ENCODE results near the gene SEMA4G. TPM values are rescaled to one million over a fixed set of nuclear protein-coding genes. Genes with fewer than 3 reads are reported as not detected.

The SEMA4G gene
- total and polyA plus RNA-seq, 8 donors: 2.7 to 44.2 (median 33.9) TPM

DNA sequence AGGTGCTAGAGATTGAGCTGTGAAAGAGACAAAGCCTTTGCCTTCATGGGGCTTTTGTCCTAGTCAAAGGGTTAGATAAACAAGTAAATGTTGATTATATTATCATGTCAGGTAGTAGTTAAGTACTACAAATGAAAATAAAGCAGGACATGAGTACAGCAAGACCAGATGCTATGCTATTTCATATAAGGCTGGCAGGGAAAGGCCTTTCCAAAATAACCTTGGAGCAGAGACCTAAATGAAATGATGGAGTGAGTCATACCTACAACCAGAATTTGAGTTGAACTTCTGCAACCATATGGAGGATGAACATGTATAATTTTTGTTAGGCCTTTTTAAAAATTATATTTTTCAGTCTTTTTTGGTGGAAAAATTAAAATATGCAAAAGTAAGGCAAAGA lies 23.6 kb upstream of the SEMA4G start:
- no peaks in the 10 kb centered on the region for H3K9me3 ChIP-seq
- no peak overlapping the region for H3K27ac ChIP-seq
- peaks cover 5 to 100% of the 10 kb centered on the region in 2 donors for H3K36me3 ChIP-seq
- H3K27me3 ChIP-seq: no peaks in the 10 kb centered on the region
- ATAC-seq: no peak
- intact Hi-C loops (cut with DNase I): no loop called here
- TF ChIP-seq, protein P1, sequence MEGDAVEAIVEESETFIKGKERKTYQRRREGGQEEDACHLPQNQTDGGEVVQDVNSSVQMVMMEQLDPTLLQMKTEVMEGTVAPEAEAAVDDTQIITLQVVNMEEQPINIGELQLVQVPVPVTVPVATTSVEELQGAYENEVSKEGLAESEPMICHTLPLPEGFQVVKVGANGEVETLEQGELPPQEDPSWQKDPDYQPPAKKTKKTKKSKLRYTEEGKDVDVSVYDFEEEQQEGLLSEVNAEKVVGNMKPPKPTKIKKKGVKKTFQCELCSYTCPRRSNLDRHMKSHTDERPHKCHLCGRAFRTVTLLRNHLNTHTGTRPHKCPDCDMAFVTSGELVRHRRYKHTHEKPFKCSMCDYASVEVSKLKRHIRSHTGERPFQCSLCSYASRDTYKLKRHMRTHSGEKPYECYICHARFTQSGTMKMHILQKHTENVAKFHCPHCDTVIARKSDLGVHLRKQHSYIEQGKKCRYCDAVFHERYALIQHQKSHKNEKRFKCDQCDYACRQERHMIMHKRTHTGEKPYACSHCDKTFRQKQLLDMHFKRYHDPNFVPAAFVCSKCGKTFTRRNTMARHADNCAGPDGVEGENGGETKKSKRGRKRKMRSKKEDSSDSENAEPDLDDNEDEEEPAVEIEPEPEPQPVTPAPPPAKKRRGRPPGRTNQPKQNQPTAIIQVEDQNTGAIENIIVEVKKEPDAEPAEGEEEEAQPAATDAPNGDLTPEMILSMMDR (IDR thresholded peaks at IDR 0.05): no peak
- no peak for DNase-seq
- H3K4me1 ChIP-seq: no peaks in the 10 kb centered on the region
- no peak overlapping the region for H3K4me3 ChIP-seq

DNA sequence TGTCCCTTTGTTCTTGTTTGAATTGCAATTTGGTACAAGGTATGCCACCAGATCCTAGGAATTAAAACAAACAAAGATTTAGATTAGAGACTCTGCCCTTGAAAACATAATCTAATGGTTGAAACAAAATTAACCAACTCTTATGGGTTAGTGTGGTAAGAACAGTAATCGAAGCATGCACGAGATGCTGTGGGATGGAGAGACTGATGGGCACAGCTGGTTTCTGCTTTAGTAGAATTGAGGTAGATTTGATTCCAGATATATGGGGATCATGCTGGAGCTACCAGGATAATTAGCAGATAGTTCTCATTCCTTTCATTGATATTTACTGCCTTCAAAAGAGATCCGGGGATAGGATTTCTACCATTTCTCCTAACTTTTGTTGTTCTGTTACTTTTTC lies 20.4 kb upstream of the SEMA4G start:
- TF ChIP-seq, protein P1 (IDR thresholded peaks at IDR 0.05): no peak
- DNase-seq (no peak), ATAC-seq (no peak)
- intact Hi-C loops (cut with DNase I): no loop called here
- Histone ChIP-seq H3K27me3 (no peaks in the 10 kb centered on the region), H3K4me1 (no peaks in the 10 kb centered on the region), H3K9me3 (no peaks in the 10 kb centered on the region), H3K4me3 (no peak overlapping the region), H3K27ac (no peak overlapping the region), H3K36me3 (peaks cover 0 to 100% of the 10 kb centered on the region in 2 donors)

DNA sequence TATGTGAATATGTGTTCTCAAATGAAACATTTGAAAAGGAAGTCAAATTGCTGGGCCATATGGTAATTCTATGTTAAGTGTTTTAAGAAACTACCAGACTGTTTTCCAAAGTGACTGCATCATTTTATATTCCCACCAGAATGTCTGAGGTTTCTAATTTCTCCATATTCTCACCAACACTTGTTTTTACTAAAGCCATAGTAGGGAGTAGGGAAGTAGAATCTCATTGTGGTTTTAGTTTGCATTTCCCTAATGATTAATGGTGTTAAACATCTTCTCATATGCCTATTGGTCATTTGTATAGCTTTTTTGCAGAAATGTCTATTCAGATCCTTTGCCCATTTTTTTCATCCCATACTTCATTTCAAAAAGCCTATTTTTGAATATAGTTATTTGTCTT lies 9.1 kb upstream of the SEMA4G start:
- no peaks in the 10 kb centered on the region for H3K9me3 ChIP-seq
- DNase-seq (no peak), ATAC-seq (no peak)
- intact Hi-C loops (cut with DNase I): no loop called here
- no peak overlapping the region for H3K4me3 ChIP-seq
- TF ChIP-seq, protein P1 (IDR thresholded peaks at IDR 0.05): no peak
- no peaks in the 10 kb centered on the region for H3K4me1 ChIP-seq
- H3K36me3 ChIP-seq: peaks cover 0 to 91% of the 10 kb centered on the region in 2 donors
- H3K27ac ChIP-seq: no peak overlapping the region
- H3K27me3 ChIP-seq: no peaks in the 10 kb centered on the region

DNA sequence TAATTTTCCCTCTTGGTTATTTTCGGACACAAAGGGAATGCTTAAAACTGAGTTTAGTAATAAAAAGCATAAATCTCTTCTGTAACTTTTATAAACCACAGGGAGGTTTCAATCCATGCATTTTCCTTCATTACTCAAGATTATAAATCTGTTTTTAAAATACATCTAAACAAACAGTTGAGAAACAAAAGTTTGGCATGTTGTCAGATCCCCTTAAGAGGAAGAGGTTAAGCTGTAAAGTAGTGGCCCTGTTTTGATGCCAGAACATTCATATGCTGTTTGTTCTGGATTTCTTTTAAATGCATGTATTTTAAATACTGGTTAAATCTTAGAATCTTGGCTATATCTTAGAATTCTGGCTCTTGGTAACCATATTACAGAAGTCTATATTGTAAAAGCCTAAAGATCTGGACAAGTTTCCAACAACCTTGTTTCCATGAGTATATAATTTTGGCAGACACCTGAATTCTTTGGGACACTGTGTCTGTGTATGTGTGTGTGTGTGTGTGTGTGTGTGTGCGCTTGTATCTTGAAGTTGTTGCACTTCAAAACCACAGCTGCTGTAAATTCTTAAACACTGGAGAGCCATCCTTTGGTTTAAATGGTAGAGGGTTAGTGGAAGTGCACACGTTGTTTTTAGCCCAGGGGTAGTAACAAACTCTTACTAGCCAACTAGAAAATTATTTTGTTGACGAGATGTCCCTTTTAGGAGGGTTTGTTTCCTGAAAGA lies 6.8 kb upstream of the SEMA4G start:
- ATAC-seq (no peak), DNase-seq (peak in 1 of 4 donors; percentile 30)
- intact Hi-C loops (cut with DNase I): no loop called here
- Histone ChIP-seq H3K27me3 (no peaks in the 10 kb centered on the region), H3K27ac (no peak overlapping the region), H3K4me1 (no peaks in the 10 kb centered on the region), H3K4me3 (no peak overlapping the region), H3K36me3 (peaks cover 0 to 79% of the 10 kb centered on the region in 2 donors), H3K9me3 (no peaks in the 10 kb centered on the region)
- TF ChIP-seq, protein P1 (IDR thresholded peaks at IDR 0.05): no peak

DNA sequence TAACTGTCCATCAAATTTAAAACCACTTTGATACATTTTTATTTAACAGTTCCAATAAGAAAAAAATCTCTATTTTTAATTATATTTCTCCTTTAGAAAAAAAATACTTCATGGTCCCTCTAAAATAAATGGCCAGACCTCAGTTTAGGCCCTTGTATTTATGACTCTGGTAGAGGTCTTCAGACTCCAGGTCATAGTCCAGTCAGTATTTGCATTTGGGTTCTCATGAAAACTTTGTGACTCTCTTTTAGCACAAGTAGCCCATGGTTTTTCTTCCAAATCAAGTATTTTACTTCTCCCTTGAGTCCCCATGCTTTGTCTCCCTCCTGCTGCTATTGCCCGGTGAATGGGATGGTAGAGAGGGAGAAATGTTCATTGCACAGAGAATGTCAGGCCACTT lies 5.5 kb upstream of the SEMA4G start:
- H3K36me3 ChIP-seq: peaks cover 0 to 66% of the 10 kb centered on the region in 2 donors
- DNase-seq: no peak

More for the DNA sequence above, 5.5 kb upstream of the SEMA4G start:
- TF ChIP-seq, protein P1 (IDR thresholded peaks at IDR 0.05): no peak
- no peak overlapping the region for H3K4me3 ChIP-seq
- no peak for ATAC-seq
- intact Hi-C loops (cut with DNase I): no loop called here
- peaks cover 0 to 1% of the 10 kb centered on the region in 2 donors for H3K27me3 ChIP-seq
- H3K4me1 ChIP-seq: peaks cover 3 to 4% of the 10 kb centered on the region in 2 donors
- H3K9me3 ChIP-seq: no peaks in the 10 kb centered on the region
- no peak overlapping the region for H3K27ac ChIP-seq
